H1 (cell line): ENCODE results near the gene SOSTDC1. TPM values are rescaled to one million over a fixed set of nuclear protein-coding genes. Genes with fewer than 3 reads are reported as not detected.

Experiments
- CTCF ChIA-PET: fragments of 300-600 bp; sonication (Branson Sonifier 250); formaldehyde crosslinking; loops from one replicate; lab custom pipeline; 2021; ENCODE audit not compliant: partially characterized antibody; lab: Charles Lee
- POLR2A ChIA-PET: fragments of 300-600 bp; sonication (Branson Sonifier 250); formaldehyde crosslinking; loops from one replicate; lab custom pipeline; 2021; ENCODE audit warnings: inconsistent platforms; ENCODE audit not compliant: partially characterized antibody; lab: Charles Lee
- DNase-seq, 2 experiments: peaks; one replicate each; pipeline versions ENCODE4 v3.0.0 to v3.0.0-alpha.2; 2010 to 2022; ENCODE audit warnings: low spot score in 2 of 2, low read depth in 1 of 2, mixed read lengths in 1 of 2
- FAIRE-seq: peaks from 2 replicates; lab custom pipeline; 2011; peaks lifted over from hg19 to GRCh38; lab: Jason Lieb, UNC
- H2AFZ ChIP-seq: 2 replicates; pipeline ENCODE4 v1.8.1; 2012; ENCODE audit warnings: low read length, inconsistent platforms
- H2AK5ac ChIP-seq: 2 replicates; pipeline ENCODE4 v1.6.1; 2013; ENCODE audit warnings: low read depth, low read length
- H2BK120ac ChIP-seq: replicated peaks from 2 replicates; pipeline ENCODE3; 2013; ENCODE audit warnings: low read depth, low read length, inconsistent platforms
- H2BK12ac ChIP-seq: 2 replicates; pipeline ENCODE4 v1.6.1; 2013; ENCODE audit warnings: low read depth, low read length
- H2BK15ac ChIP-seq: 2 replicates; pipeline ENCODE4 v1.6.1; 2013; ENCODE audit warnings: low read length
- H2BK20ac ChIP-seq: 2 replicates; pipeline ENCODE4 v1.6.1; 2013; ENCODE audit warnings: low read length
- H2BK5ac ChIP-seq: 2 replicates; pipeline ENCODE4 v1.6.1; 2013; ENCODE audit warnings: low read depth, low read length
- H3K14ac ChIP-seq: 2 replicates; pipeline ENCODE4 v1.6.1; 2013; ENCODE audit warnings: inconsistent platforms; ENCODE audit not compliant: insufficient read length
- H3K18ac ChIP-seq: 2 replicates; pipeline ENCODE4 v1.6.1; 2013; ENCODE audit warnings: low read length; ENCODE audit errors: extremely low read depth
- H3K23ac ChIP-seq: 2 replicates; pipeline ENCODE4 v1.6.1; 2013; ENCODE audit warnings: inconsistent platforms; ENCODE audit not compliant: insufficient read length
- H3K23me2 ChIP-seq: 2 replicates; pipeline ENCODE4 v1.6.1; 2013; ENCODE audit warnings: low read depth, low read length
- H3K27ac ChIP-seq: 2 replicates; pipeline ENCODE4 v1.6.1; 2011; ENCODE audit warnings: low read depth, low read length, inconsistent platforms
- H3K27me3 ChIP-seq, 4 experiments: replicated peaks in 1 of 4; 1 replicate in 1 of 4; 2 replicates in 3 of 4; pipeline versions ENCODE4 v1.6.1 to v1.8.1; 2011 to 2013; ENCODE audit warnings: low read length in 3 of 4, mild to moderate bottlenecking in 3 of 4, inconsistent platforms in 2 of 4, mixed read lengths in 2 of 4, moderate library complexity in 1 of 4; ENCODE audit not compliant: control insufficient read depth in 3 of 4, insufficient read depth in 3 of 4; ENCODE audit errors: extremely low read depth in 1 of 4
- H3K36me3 ChIP-seq, 4 experiments: 2 replicates each; pipeline versions ENCODE4 v1.6.1 to v1.8.1; 2011 to 2013; ENCODE audit warnings: mild to moderate bottlenecking in 4 of 4, low read length in 3 of 4, moderate library complexity in 2 of 4, control low read depth in 1 of 4, inconsistent platforms in 1 of 4; ENCODE audit not compliant: insufficient read depth in 4 of 4, control insufficient read depth in 2 of 4
- H3K4ac ChIP-seq: replicated peaks from 2 replicates; pipeline ENCODE3; 2013; ENCODE audit warnings: low read length, low read depth, mixed read lengths, inconsistent platforms; ENCODE audit not compliant: insufficient read length
- H3K4me1 ChIP-seq, 4 experiments: replicated peaks in 1 of 4; 1 replicate in 1 of 4; 2 replicates in 3 of 4; pipeline versions ENCODE4 v1.6.1 to v1.8.1; 2011 to 2013; ENCODE audit warnings: low read length in 3 of 4, inconsistent platforms in 2 of 4, mixed read lengths in 1 of 4; ENCODE audit not compliant: insufficient read depth in 4 of 4, control insufficient read depth in 3 of 4
- H3K4me2 ChIP-seq, 2 experiments: 2 replicates each; pipeline versions ENCODE4 v1.6.1 to v1.8.1; 2011 to 2013; ENCODE audit warnings: low read depth in 2 of 2, low read length in 2 of 2, control low read depth in 1 of 2, inconsistent platforms in 1 of 2, mild to moderate bottlenecking in 1 of 2; ENCODE audit not compliant: insufficient read depth in 1 of 2
- H3K4me3 ChIP-seq, 4 experiments: fragments of 200-600, 300-600 bp in 1 of 4; sonication (generic), shearing (Covaris generic), sonication (Bioruptor Twin) in 1 of 4; 2 replicates each; pipeline versions ENCODE4 v1.5.1 to v1.8.1; 2011 to 2016; ENCODE audit warnings: low read length in 4 of 4, low read depth in 3 of 4, control low read depth in 2 of 4, inconsistent platforms in 2 of 4, mild to moderate bottlenecking in 2 of 4, mixed read lengths in 1 of 4, moderate library complexity in 1 of 4; ENCODE audit not compliant: insufficient read depth in 2 of 4; ENCODE audit errors: extremely low read depth in 1 of 4
- H3K56ac ChIP-seq: replicated peaks from 2 replicates; pipeline ENCODE3; 2013; ENCODE audit warnings: low read depth, mild to moderate bottlenecking, mixed read lengths, low read length, inconsistent platforms; ENCODE audit not compliant: insufficient read length
- H3K79me1 ChIP-seq: 2 replicates; pipeline ENCODE4 v1.6.1; 2013; ENCODE audit warnings: low read depth, low read length, control low read depth
- H3K79me2 ChIP-seq, 2 experiments: 2 replicates each; pipeline versions ENCODE4 v1.6.1 to v1.8.1; 2012 to 2013; ENCODE audit warnings: low read length in 2 of 2, mild to moderate bottlenecking in 2 of 2, inconsistent platforms in 1 of 2; ENCODE audit not compliant: insufficient read depth in 2 of 2, control insufficient read depth in 1 of 2
- H3K9ac ChIP-seq, 4 experiments: replicated peaks in 1 of 4; 1 replicate in 1 of 4; 2 replicates in 3 of 4; pipeline versions ENCODE4 v1.6.1 to v1.8.1; 2011 to 2013; ENCODE audit warnings: low read depth in 3 of 4, low read length in 3 of 4, control low read depth in 2 of 4, mild to moderate bottlenecking in 2 of 4, moderate library complexity in 2 of 4, inconsistent platforms in 1 of 4; ENCODE audit errors: extremely low read depth in 1 of 4
- H3K9me3 ChIP-seq, 2 experiments: 2 replicates each; pipeline versions ENCODE4 v1.6.1 to v1.8.1; 2012 to 2013; ENCODE audit warnings: mild to moderate bottlenecking in 2 of 2, moderate library complexity in 2 of 2, control low read depth in 1 of 2, inconsistent platforms in 1 of 2, low read depth in 1 of 2, low read length in 1 of 2, mixed read lengths in 1 of 2; ENCODE audit not compliant: insufficient read depth in 2 of 2
- H4K20me1 ChIP-seq, 2 experiments: replicated peaks in 1 of 2; 2 replicates each; pipeline versions ENCODE3 to v1.8.1; 2011 to 2013; ENCODE audit warnings: inconsistent platforms in 2 of 2, low read length in 2 of 2, mild to moderate bottlenecking in 1 of 2; ENCODE audit not compliant: insufficient read depth in 2 of 2, control insufficient read depth in 1 of 2
- H4K5ac ChIP-seq: 2 replicates; pipeline ENCODE4 v1.6.1; 2013; ENCODE audit warnings: low read length, low read depth, mixed read lengths, inconsistent platforms; ENCODE audit not compliant: insufficient read length
- H4K8ac ChIP-seq: 2 replicates; pipeline ENCODE4 v1.8.0; 2013; ENCODE audit warnings: mild to moderate bottlenecking, moderate library complexity, low read length, inconsistent platforms; ENCODE audit not compliant: insufficient read depth; ENCODE audit errors: extremely low read depth
- H4K91ac ChIP-seq: replicated peaks from 2 replicates; pipeline ENCODE3; 2013; ENCODE audit warnings: low read length, mixed read lengths, inconsistent platforms; ENCODE audit not compliant: insufficient read length
- CBX8 ChIP-seq: fragments of 300-800, 300-1000 bp; sonication (generic); IDR thresholded peaks from 2 replicates; pipeline ENCODE4 v1.7.1; 2016; ENCODE audit warnings: low read depth, low read length, borderline replicate concordance
- FOSL1 ChIP-seq: IDR thresholded peaks from 2 replicates; pipeline ENCODE4 v1.6.1; 2011; ENCODE audit warnings: mild to moderate bottlenecking, low read depth, low read length, moderate library complexity; ENCODE audit not compliant: insufficient read depth
- KDM4A ChIP-seq: IDR thresholded peaks from one replicate; pipeline ENCODE4 v1.7.1; 2012; ENCODE audit warnings: low read depth, mild to moderate bottlenecking, moderate library complexity, low read length, inconsistent platforms; ENCODE audit not compliant: severe bottlenecking
- TAF7 ChIP-seq: optimal IDR thresholded peaks from 2 replicates; pipeline ENCODE3; 2011; ENCODE audit warnings: low read depth, mild to moderate bottlenecking, inconsistent platforms, low read length, moderate library complexity, borderline replicate concordance
- polyA plus RNA-seq, 7 experiments: library from polyadenylated mRNA; depleted of rRNA in 3 of 7; stranded (reverse) in 5 of 7; unstranded in 2 of 7; fragments of >200 nt in 5 of 7; fragments of 200-250 nt in 2 of 7; gene quantifications; 1 replicate in 5 of 7; 2 replicates in 1 of 7; 4 replicates in 1 of 7; pipeline versions ENCODE4 v1.2.1 to v1.2.3, GENCODE V29; 2011 to 2013; ENCODE audit warnings: missing spikeins in 2 of 7, mixed read lengths in 2 of 7
- total RNA-seq: library from RNA; stranded (reverse); fragmentation: NEBNext Ultra II Directional; extraction: Animal tissue kit (Norgen Biotek cat#: 25700); gene quantifications from 2 replicates; pipeline ENCODE4 v1.2.1, GENCODE V29; 2021

The SOSTDC1 gene
- total and polyA plus RNA-seq, 2 of the 8 experiments (the other 6 are each of a cell fraction or from before 2014, with no cell fraction given), result 0.35 to 0.79 TPM

- Histone ChIP-seq H2BK20ac (no peak overlapping the region), H3K4me1 (no peaks in the 10 kb centered on the region), H4K20me1 (no peaks in the 10 kb centered on the region), H3K4me3 (no peak overlapping the region), H2BK15ac (no peak overlapping the region), H2BK120ac (no peak overlapping the region), H4K91ac (no peak overlapping the region), H3K79me2 (no peaks in the 10 kb centered on the region), H3K27me3 (peaks cover 0 to 1% (median 0%) of the 10 kb centered on the region in 4 experiments; a peak in 1 of 7 replicates), H3K4ac (no peak overlapping the region), H3K36me3 (no peaks in the 10 kb centered on the region), H3K27ac (no peak overlapping the region), H2AK5ac (no peak overlapping the region), H3K56ac (no peak overlapping the region), H4K5ac (no peak overlapping the region), H2AFZ (no peak overlapping the region), H4K8ac (no peak overlapping the region), H3K9ac (no peak overlapping the region), H3K23ac (no peak overlapping the region), H3K79me1 (no peaks in the 10 kb centered on the region), H3K18ac (no peak overlapping the region), H3K14ac (no peak overlapping the region), H2BK5ac (no peak overlapping the region), H3K23me2 (no peaks in the 10 kb centered on the region), H3K4me2 (no peak overlapping the region), H2BK12ac (no peak overlapping the region), H3K9me3 (no peaks in the 10 kb centered on the region)
- POLR2A ChIA-PET, result no interaction called here
- FAIRE-seq, result no peak
- no peak for DNase-seq
- CTCF ChIA-PET, result interaction anchor here (0.7 to 1.0 kb wide), 2 partner anchors 53 to 117 kb away, joined by 3 to 4 read pairs; no protein-coding TSS in a partner anchor
- TF ChIP-seq FOSL1, result no peak
- TF ChIP-seq KDM4A, result no peak
- TF ChIP-seq TAF7, result no peak
- TF ChIP-seq CBX8, result no peak
These were observed 26.6 kb downstream of the SOSTDC1 start for GRCh38 chr7:16438988-16439387.
